ENCODE measurements around the gene ZRANB2.
A peak's percentile ranks its signal among the peaks of the same experiment; 100 is the strongest.

The ZRANB2 gene

DNA sequence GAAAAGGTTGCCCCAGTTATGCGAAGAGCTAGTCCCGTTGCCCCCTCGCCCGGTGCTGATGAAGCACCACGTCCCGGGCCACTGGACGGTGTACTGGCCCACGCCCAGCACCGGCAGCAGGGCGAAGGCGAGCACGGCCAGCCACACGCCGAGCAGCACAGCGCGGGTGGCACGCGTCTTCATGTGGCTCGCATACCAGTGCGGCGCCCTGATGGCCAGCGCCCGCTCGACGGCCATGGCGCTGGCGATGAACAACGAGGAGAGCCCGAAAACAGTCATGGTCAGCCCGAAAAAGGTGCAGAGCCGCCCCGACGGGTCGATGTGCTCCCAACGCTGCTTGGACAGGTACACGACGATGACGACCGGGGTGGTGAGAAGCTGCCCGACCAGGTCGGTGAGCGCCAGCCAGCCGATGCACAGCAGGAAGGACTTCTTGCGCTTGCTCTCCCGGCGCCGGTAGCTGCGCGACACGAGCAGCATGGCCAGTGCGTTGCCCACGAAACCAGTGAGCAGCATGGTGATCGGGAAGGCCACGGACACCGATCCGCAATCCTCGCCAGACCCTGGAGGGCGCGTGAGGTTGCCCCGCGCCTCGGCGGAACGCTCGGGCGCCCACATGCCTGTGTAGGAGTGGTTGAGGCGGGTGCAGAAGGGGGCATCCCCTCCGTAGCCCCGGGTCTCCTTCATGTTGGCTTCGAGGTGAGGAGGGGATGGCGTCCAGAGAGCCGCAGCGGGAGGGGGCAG is 33.8 kb downstream of the ZRANB2 start:
- TF ChIP-seq L3MBTL2 (conservative IDR thresholded peaks at IDR 0.05) (0 out of 2 replicates have a peak, but pooled peaks have one; percentile 43), ELF4 (IDR thresholded peaks at IDR 0.05) (no peak)
- DNase-seq (ENCODE audit: extremely low spot score) = no peak
- ChIA-PET POLR2A (no interaction called here), CTCF (no interaction called here)

DNA sequence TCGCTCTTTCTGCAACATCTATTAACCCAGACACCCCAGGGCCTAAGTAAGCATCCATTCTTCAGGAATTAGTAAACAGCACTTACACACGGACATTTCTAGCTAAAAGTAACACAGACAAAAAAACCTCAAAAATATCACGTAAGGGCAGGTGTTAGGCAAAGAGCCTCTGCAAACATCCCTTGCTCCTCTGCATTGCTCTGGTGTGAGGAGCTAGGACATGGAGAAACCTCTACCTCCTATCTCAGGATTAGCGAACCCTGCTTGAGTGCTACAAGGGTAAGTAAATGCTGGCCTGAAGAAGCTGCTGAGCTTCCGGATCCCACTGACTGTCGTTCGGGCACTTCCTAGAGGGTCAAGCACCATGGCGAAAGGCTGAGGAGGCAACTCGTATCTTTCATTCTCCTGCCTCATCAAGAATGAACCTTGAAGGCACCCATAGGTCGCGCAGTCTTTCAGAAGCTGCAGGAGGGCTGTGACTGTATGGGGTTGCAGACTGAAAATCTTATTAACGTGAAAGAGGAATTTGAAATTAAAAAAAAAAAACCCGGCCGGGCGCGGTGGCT is 35.3 kb downstream of the ZRANB2 start:
- TF ChIP-seq ELF4 (IDR thresholded peaks at IDR 0.05) (no peak), LEF1 (IDR thresholded peaks at IDR 0.05; ENCODE audit: borderline replicate concordance) (no peak), FOXK2 (IDR thresholded peaks at IDR 0.05) (no peak), SP1 (IDR thresholded peaks at IDR 0.05) (no peak), FOXA1 (IDR thresholded peaks at IDR 0.05) (no peak), TARDBP (IDR thresholded peaks at IDR 0.05) (no peak), SUZ12 (IDR thresholded peaks at IDR 0.05) (no peak), ZNF384 (IDR thresholded peaks at IDR 0.05) (no peak), CTBP1 (IDR thresholded peaks at IDR 0.05; ENCODE audit: borderline replicate concordance) (no peak), BHLHE40 (IDR thresholded peaks at IDR 0.05; ENCODE audit: borderline replicate concordance) (no peak), HDGF (IDR thresholded peaks at IDR 0.05; ENCODE audit: borderline replicate concordance) (no peak), ARNT (IDR thresholded peaks at IDR 0.05) (no peak), L3MBTL2 (conservative IDR thresholded peaks at IDR 0.05) (no peak), NFRKB (IDR thresholded peaks at IDR 0.05) (no peak), FOXM1 (IDR thresholded peaks at IDR 0.05; ENCODE audit: borderline replicate concordance) (no peak)
- TF ChIP-seq, protein P1, sequence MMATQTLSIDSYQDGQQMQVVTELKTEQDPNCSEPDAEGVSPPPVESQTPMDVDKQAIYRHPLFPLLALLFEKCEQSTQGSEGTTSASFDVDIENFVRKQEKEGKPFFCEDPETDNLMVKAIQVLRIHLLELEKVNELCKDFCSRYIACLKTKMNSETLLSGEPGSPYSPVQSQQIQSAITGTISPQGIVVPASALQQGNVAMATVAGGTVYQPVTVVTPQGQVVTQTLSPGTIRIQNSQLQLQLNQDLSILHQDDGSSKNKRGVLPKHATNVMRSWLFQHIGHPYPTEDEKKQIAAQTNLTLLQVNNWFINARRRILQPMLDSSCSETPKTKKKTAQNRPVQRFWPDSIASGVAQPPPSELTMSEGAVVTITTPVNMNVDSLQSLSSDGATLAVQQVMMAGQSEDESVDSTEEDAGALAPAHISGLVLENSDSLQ (IDR thresholded peaks at IDR 0.05) = no peak
- DNase-seq (ENCODE audit: extremely low spot score) = no peak
- CTCF ChIA-PET = interaction anchor here (0.8 kb wide), 1 partner anchor 360 kb away, joined by 3 read pairs; no protein-coding TSS in a partner anchor
- POLR2A ChIA-PET = no interaction called here

DNA sequence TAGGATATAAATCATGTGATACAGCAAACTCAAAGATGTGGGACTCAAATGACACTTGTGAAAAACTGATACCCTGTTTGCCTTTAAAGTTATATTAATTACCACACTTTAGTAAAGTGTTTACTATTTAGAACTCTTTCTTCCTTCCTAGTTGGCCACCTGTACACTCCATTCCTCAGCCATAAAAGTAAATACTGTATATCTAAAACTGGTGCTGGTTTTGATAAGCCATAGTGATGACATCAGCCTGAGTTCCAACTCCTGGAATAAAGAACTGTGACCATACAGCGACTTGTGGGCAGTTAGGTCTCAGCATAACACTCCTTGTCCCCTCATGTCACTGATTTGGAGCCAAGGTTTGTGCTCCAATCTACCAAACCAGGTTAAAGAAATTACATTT is 36.0 kb downstream of the ZRANB2 start:
- CTCF ChIA-PET = no interaction called here
- TF ChIP-seq, protein P1 (IDR thresholded peaks at IDR 0.05) = no peak
- TF ChIP-seq ZNF384 (IDR thresholded peaks at IDR 0.05) = no peak
- no peak for TF ChIP-seq FOXM1 (IDR thresholded peaks at IDR 0.05; ENCODE audit: borderline replicate concordance)
- no peak for TF ChIP-seq L3MBTL2 (conservative IDR thresholded peaks at IDR 0.05)
- TF ChIP-seq ELF4 (IDR thresholded peaks at IDR 0.05) = no peak
- TF ChIP-seq SUZ12 (IDR thresholded peaks at IDR 0.05) = no peak
- TF ChIP-seq ARNT (IDR thresholded peaks at IDR 0.05) = no peak
- DNase-seq (ENCODE audit: extremely low spot score) = no peak
- POLR2A ChIA-PET = no interaction called here

GRCh38 chr1:71043065-71043464 is 37.8 kb downstream of the ZRANB2 start:
- ChIA-PET POLR2A (no interaction called here), CTCF (interaction anchor here (0.5 kb wide), 1 partner anchor 508 kb away, joined by 3 read pairs; no protein-coding TSS in a partner anchor)
- no peak for TF ChIP-seq CTBP1 (IDR thresholded peaks at IDR 0.05; ENCODE audit: borderline replicate concordance)
- TF ChIP-seq SP1 (IDR thresholded peaks at IDR 0.05) = no peak
- TF ChIP-seq ARNT (IDR thresholded peaks at IDR 0.05) = no peak
- no peak for TF ChIP-seq NFRKB (IDR thresholded peaks at IDR 0.05)
- TF ChIP-seq FOXA1 (IDR thresholded peaks at IDR 0.05) = no peak
- TF ChIP-seq, protein P1 (IDR thresholded peaks at IDR 0.05) = no peak
- no peak for TF ChIP-seq L3MBTL2 (conservative IDR thresholded peaks at IDR 0.05)
- no peak for TF ChIP-seq FOXM1 (IDR thresholded peaks at IDR 0.05; ENCODE audit: borderline replicate concordance)
- TF ChIP-seq LEF1 (IDR thresholded peaks at IDR 0.05; ENCODE audit: borderline replicate concordance) = no peak
- TF ChIP-seq HDGF (IDR thresholded peaks at IDR 0.05; ENCODE audit: borderline replicate concordance) = no peak
- no peak for TF ChIP-seq TARDBP (IDR thresholded peaks at IDR 0.05)
- TF ChIP-seq BHLHE40 (IDR thresholded peaks at IDR 0.05; ENCODE audit: borderline replicate concordance) = no peak
- TF ChIP-seq SUZ12 (IDR thresholded peaks at IDR 0.05) = no peak
- no peak for TF ChIP-seq FOXK2 (IDR thresholded peaks at IDR 0.05)
- no peak for TF ChIP-seq ZNF384 (IDR thresholded peaks at IDR 0.05)
- no peak for DNase-seq (ENCODE audit: extremely low spot score)

GRCh38 chr1:71041806-71042205 is 39.0 kb downstream of the ZRANB2 start:
- POLR2A ChIA-PET = no interaction called here
- TF ChIP-seq ELF4 (IDR thresholded peaks at IDR 0.05) (no peak), TARDBP (IDR thresholded peaks at IDR 0.05) (no peak), FOXK2 (IDR thresholded peaks at IDR 0.05) (no peak), ZNF384 (IDR thresholded peaks at IDR 0.05) (no peak), FOXM1 (IDR thresholded peaks at IDR 0.05; ENCODE audit: borderline replicate concordance) (no peak), SP1 (IDR thresholded peaks at IDR 0.05) (no peak), BHLHE40 (IDR thresholded peaks at IDR 0.05; ENCODE audit: borderline replicate concordance) (no peak), LEF1 (IDR thresholded peaks at IDR 0.05; ENCODE audit: borderline replicate concordance) (no peak), ARNT (IDR thresholded peaks at IDR 0.05) (no peak), NFRKB (IDR thresholded peaks at IDR 0.05) (no peak), SUZ12 (IDR thresholded peaks at IDR 0.05) (no peak), L3MBTL2 (conservative IDR thresholded peaks at IDR 0.05) (no peak), FOXA1 (IDR thresholded peaks at IDR 0.05) (no peak), CTBP1 (IDR thresholded peaks at IDR 0.05; ENCODE audit: borderline replicate concordance) (no peak)
- TF ChIP-seq, protein P1 (IDR thresholded peaks at IDR 0.05) = no peak
- CTCF ChIA-PET = no interaction called here
- DNase-seq (ENCODE audit: extremely low spot score) = no peak
